Brain pericyte (primary cell): Measurements from ENCODE around the gene USP33.
"Not testable (repeated sequence)": the region's sequence is repeated elsewhere in the genome, so short reads cannot be mapped to it uniquely, and the experiment has no call there.

Experiments
- DNase-seq: peaks from one replicate; pipeline ENCODE4 v3.0.0-alpha.2; 2012; ENCODE audit warnings: low read depth, low spot score

Gene USP33

DNA sequence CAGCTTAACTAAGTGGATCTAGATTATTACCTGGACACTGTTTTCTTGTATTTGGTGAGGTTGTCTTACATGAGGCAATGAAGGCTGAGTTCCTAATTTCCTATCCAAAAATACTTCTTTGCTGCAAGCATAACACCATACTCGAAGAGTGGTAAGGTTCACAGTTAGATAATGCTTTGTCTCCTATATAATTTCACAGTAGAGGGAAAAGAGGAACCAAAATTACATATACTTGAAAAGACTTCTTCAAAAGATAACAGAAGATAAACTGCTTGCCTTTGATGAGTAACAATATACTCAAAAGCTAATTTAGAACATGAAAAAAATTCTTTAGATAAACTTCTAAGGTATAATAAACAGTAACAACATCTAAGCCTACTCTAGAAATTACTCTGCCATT, 20.4 kb downstream of the USP33 start:
- DNase-seq = no peak

DNA sequence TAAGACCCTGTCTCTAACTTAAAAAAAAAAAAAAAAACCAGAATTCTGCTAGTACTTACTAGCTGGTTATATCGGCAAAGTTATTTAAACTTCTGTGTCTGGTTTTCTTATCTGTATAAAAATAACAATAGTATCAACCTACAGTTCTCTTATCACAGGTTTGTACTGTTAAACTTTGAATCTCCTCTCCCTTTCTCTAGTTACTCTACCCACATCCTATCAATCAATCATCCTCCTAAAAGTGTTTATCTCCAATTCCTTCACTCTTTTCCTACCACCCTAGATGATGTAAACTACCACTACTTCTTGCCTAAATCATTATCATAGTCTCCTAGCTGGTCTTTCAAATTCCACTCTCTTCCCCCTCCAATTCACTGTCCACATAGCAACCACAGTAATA, 27.6 kb downstream of the USP33 start:
- DNase-seq = no peak

DNA sequence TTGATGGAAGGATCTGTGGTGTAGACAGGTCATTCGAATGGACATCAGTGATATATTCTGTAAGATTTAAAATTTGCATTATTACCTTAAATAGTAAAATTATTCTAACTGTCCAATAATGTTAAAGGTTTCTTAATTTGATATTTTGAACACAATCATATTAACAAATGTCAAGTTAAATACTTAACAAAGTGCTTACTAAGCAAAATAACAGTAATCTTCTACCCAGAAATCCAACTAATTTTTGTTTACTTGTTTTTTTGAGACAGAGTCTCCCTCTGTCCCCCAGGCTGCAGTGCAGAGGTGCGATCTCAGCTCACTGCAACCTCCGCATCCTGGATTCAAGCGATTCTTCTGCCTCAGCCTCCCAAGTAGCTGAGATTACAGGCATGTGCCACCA, 33.9 kb downstream of the USP33 start:
- no peak for DNase-seq

DNA sequence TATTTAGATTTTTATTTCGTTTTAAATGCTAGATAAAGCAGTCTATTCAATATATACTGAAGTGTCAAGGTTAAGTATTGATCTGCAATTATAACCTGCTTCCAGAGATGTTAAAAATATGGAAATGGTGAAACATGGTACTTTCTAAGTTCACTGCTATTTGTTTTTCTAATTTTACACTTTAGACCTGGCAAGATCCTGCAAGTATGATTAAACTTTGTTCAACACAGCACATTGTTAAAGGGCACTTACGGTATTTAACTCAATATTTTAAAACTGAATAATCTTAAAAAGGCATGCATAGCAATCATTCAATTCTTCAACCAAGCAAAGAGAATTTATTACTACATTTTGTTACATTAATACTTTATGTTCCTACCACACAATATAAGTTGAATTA, 41.5 kb downstream of the USP33 start:
- DNase-seq = no peak

DNA sequence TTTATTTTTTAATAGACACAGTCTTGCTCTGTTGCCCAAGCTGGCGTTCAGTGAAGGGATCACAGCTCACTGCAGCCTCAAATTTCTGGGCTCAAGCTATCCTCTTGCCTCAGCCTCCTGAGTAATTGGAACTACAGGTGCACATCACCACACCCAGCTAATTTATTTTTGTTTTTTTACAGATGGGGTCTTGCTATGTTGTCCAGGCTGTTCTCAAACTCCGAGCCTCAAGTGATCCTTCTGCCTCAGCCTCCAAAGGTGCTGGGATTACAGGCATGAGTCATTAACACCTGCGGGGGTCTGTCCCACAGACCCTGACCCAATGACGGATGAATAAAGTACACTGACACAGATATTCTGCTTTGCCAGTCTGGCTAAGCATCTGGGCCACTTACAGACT, 43.6 kb downstream of the USP33 start:
- no peak for DNase-seq

DNA sequence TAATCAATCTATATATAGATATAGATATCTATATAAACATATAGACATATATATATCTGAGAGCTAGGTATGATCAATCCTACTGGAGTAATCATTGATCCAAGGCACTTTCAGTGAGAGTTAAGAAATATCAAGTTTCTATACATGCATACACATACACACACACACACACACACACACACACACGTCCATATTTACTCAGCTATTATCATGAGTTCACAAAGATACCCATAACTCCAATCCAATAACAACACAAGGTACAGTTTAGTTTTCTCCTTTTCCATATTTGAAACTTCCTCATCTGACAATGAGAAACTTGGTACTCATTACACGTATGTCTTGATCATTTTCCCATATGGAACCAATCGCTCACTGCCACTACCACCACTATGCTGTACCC, 49.9 kb downstream of the USP33 start:
- DNase-seq = no peak

DNA sequence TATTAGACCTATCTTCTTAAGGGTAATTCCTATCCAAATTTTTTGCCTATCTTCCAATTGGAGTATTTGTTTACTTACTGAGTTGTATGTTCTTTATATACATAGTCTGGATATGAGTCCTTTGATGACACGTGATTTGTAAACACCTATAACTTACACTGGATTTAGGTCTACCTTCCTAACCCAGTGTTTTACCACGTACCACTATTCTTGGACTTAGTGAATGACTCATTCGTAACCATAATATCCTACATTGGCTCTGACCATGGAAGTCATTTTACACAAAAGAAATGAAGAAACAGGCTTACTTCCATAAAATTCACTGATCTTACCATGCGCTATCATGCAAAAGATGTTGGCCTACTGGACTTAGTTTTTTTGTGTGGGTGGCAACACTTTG, 53.3 kb downstream of the USP33 start:
- no peak for DNase-seq

DNA sequence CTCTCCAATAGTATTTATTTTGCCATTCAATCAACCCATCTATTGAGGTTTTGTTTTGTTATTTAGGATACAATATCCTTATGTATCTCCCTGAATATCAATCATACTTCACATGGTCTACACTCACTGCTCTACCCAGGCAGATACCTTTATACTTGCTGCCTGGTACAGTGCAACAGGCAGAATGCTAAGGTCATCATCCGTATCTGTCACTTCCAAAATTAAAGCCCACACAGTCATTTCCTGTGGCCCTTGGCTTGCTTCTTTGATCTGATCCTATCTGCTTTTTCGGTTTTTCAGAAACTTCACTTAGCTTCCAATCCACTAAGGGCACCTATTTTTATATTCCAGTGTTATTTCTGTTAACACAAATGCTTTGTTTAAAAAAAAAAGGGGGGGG, 54.9 kb downstream of the USP33 start:
- DNase-seq = no peak

DNA sequence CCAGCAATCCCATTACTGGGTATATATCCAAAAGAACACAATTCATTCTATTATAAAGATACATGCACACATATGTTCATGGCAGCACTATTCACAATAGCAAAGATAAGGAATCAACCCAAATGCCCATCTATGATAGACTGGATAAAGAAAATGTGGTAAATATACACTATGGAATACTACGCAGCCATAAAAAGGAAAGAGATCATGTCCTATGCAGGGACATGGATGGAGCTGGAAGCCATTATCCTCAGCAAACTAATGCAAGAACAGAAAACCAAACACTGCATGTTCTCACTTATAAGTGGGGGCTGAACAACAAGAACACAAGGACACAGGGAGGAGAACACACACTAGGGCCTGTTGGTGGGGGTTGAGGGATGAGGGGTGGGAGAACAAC, 60.0 kb downstream of the USP33 start:
- not testable (repeated sequence) for DNase-seq

DNA sequence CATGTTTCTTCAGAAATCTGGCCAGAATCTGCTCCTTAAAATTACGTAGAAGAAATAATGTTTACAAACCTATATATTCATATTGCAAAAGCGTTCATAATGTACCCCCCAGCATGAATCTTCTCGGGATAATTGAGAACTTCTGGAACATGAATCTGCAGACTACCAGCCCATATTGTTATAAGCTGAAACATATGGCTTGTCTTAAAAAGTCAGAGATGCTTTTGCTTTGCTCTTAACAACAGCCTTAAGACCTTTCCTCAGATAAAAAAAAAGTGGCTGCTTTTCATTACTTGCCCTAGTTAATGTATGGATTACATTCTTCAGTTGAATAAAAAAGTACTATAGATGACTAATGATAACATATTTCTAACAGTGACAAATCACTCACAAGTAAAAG, 62.2 kb downstream of the USP33 start:
- no peak for DNase-seq

DNA sequence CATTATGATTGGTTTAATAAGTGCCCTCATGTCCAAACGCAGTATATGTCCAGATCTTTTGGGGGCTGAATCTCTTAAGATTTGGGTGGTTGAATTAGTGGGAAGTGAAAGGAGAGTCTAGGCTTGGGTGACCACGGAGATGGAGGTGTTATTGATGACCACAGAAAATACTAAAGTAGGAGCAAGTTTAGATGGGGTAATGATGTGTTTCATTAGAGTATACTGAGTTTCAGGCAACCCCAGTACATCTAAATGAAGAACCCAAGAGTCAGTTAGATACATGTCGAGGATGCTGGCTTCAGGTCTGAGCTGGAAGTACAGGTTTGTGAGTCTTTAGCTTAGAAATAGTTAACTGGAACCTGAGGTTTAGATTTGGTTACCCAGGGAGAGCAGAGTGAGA, 70.7 kb downstream of the USP33 start:
- DNase-seq = no peak

DNA sequence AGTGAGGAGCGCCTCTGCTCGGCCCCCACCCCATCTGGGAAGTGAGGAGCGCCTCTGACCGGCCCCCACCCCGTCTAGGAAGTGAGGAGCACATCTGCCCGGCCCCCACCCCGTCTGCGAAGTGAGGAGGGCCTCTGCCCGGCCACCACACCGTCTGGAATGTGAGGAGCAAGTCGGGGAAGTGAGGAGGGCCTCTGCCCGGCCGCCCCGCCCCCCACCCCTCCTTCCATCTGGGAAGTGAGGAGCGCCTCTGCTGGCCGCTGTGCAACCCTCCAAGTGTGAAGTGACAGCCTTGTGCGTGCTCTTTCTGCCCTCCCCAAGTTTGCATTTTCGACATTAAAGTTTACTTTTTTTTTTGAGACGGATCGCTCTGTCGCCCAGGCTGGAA, 72.1 kb downstream of the USP33 start:
- DNase-seq = no peak

DNA sequence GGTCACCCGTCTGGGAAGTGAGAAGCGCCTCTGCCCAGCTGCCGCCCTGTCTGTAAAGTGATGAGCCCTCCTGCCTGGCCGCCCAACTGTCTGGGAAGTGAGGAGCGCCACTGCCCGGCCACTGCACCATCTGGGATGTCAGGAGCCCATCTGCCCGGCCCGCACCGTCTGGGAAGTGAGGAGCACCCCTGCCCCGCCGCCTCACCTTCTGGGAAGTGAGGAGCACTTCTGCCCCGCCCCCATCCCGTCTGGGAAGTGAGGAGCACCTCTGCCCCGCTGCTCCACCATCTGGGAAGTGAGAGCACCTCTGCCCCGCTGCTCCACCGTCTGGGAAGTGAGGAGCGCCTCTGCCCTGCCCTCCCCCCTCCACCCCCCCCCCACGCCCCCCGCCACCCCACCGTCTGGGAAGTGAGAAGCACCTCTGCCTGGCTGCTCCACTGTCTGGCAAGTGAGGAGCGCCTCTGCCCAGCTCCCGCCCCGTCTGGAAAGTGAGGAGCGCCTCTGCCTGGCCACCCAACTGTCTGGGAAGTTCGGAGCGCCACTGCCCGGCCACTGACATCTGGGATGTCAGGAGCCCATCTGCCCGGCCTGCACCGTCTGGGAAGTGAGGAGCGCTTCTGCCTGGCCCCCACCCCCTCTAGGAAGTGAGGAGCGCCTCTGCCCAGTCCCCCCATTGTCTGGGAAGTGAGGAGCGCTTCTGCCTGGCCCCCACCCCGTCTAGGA, 72.7 kb downstream of the USP33 start:
- DNase-seq = no peak

DNA sequence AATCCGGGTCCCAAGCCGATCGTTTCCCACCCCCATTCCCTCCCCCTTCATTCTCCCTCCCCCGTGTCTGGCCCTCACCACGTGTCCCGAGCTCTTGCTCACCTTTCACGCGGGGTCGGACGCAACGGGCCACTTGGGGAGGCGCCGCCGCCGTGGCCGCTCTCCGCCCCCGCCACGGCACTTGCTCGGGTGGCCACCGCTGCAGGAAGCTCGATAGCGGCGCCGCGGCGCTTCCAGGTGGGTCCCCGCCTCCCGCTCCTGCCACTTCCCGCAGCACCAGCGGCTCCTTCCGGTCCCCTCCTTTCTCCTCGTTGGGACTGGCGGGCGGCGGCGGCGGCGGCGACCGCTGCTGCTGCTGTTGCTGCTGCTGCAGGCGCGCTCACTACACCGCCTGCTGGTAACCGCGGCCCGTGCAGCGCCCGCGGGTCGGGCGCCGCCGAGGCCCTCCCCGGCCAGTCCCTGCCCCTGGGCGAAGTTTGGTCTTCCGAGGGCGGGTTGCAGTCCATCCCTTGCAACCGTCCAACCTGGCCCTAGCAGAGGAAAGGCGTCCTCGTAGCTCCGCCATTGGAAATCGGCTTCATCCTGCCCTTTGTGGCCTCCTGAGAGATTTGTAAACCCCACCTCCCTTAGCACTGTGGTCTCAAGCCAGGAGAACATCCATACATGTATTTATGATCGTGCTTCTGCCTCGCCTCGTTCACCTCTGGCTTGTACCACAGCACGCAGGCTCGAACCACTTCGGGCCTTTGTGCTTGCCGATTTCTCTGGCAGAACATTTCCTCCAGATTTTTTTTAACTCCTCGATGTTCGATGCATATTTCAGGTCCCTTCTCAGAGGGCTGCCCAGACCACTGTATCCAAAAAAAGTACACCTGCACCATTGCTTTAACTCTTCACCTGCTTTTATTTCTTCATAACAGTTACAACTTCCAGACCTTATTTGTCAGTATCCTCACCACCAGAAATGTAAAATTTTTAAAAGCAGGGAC, 76.2 kb downstream of the USP33 start:
- DNase-seq = peak; percentile 69

DNA sequence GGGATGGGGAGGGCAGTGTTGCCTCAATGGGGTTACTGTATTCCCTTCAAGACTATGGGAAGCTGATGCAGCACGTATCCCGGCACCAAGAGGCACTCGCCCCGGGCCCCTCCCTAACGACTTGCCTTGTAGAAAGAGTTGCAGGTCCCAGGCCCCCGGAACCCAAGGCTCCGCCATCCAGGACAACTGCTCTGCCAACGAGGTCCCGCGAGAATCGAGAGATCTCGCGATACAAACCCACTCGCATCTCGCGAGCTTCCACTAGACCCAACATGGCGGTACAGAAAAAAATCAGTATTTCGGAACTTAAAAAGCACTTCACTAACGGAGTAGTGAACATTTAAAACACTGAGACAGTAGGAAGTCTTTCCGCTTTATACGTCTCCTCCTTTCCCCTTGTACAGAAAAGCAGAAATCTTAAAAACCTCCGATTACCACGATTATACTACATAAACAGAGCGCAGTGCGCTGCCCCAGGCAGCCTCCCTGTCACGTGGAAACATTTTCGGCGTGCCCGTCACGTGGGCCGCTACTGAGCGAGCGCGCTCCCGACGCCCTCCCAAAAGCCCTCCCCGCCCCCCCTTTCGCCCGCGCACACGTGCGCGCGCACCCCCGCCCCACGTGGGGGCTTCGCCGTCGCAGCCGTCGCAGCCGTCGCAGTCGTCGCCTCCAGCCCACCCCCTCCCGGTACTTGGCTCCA, 77.0 kb downstream of the USP33 start, which contains the start of gene ZZZ3:
ZZZ3 (minus strand) TSS at position 199 of the 700 bp plus-strand sequence. CDS start 49,304 bp downstream, outside the sequence.
- peak; percentile 83 for DNase-seq

DNA sequence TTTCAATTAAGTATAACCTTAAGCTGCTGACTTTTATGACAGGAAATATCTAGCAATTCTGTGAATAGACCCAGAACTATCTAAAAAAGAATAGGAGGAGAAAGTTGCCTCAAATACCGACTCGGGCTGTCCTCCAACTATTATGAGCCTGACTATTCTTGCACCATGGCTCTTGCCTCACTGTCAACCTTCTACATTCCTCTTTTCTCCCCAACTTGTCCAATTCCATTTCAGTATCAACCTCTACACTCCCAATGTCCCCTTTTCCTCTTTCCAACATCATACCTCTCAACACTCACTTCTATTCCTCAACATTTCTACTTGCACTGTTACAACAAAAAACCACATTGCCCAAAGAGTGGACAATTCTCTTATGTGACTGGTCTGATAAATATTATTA, 79.5 kb downstream of the USP33 start:
- DNase-seq = no peak

DNA sequence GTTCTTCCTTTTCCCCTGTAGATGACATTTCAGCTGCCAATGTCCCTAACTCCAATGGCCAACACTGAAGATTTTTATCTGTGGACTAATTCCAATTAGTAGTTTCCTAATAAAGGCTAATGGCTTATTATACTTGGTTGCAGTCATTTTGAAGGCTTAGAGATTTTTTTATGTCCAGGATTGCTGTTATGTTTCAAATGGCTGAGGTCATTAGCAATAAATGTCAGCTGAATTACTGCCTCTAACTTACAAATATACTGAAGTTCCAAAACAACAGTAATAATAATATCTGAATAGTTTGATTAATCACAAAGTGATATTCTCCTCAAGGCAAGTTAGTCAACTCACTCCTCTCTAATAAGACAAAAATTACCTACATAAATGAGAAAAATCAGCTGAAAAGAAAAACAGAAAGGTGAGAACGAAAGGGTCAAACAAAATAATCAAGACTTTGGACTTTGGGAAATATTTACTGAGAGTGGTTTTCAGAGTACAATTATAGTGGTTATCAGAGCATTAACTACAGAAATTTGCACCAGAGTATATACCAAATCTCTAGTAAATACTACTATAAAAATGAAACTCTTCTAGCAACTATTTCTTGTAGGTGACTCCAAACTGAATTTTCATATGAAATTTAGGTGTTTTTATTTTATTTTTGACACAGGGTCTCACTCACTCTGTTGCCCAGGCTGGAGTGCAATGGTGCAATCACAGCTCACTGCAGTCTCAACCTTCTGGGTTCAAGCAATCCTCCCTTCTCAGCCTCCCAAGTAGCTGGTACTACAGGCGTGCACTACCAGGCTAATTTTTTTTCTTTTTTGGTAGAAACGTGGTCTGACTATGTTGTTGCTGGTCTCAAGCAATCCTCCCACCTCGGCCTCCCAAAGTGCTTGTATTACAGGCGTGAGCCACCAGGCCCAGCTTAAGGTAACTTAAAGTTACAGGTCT, 80.7 kb downstream of the USP33 start:
- DNase-seq = no peak

DNA sequence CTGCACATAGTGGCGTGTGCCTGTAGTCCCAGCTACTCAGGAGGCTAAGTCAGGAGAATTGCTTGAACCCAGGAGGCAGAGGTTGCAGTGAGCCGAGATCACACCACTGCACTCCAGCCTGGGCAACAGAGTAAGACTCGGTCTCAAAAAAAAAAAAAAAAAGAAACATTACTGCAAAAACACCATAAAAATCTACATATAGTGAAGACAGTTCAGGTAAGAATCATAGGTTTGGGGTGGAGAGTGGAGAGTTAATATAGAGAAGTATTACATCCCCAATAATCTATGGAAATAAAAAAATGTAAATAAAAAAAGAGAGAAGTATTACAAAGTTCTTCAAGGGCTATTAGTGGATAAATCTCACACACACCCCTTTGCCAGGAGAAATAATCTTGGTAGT, 84.8 kb downstream of the USP33 start:
- DNase-seq = not testable (repeated sequence)

DNA sequence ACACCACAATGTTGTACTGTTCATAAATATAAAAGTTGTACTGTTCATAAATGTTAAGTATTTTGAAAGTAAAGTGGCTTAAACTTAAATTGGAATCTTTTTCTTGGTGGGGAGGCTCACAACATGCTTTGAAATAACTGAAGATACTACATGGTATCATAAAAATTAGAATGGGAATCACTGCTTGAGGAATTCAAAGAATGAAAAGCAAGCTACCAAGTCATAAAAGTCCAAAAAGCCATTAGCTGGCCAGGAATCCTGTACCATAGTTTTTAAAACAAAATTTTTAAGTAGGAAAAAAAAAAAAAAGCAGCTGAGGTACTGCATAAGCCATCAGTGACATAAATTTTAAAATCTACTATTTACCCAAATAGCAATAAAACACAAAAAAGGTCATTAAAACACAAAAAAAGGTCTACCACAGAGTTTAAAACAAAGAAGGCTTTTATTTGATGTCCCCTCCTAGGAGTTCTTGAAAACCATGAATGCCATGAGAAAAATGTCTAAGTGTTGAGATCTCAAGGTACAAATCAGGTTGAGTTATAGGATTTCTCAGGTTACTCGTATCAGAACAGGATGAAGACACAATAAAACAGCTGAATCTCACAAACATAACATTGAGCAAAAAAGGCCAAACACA, 85.8 kb downstream of the USP33 start:
- no peak for DNase-seq

DNA sequence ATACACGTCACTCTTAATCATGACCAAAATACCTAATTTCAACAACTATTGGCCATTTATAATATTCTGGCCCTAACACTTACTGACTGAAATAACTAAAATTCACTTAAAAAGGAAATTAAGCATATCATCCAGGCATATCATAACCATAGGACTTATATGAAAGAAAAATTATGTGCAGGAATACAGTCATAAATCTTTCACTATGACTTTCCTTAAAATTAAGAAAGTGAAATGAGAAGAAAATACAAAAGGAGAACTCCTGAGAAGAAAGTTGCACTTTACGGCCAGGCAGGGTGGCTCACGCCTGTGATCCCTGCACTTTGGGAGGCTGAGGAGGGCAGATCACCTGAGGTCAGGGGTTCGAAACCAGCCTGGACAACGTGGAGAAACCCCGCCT, 86.6 kb downstream of the USP33 start:
- DNase-seq = no peak

DNA sequence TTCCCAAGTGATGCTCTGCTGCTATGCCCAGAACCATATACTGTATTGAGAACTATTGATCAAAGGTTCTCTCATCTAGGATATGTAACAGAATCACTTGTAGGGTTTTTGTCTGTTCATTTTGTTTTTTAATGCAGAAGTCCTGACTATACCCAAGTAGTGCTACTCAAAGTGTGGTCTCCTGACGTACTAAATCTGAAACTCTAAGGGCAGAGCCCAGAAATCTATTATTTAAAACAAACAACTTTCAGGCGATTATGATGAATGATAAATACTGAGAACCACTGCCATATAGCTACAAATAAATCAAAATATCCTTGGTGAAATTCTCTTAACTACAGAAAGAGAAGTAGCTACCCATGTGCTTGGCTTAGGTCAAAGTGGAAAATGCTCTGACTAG, 87.3 kb downstream of the USP33 start:
- DNase-seq = no peak
